Transverse colon (tissue), 4 donors: Measurements from ENCODE around the gene LY6G6C. TPM values are rescaled to one million over a fixed set of nuclear protein-coding genes. Genes with fewer than 3 reads are reported as not detected.
A peak's percentile ranks its signal among the peaks of the same experiment; 100 is the strongest.

Source experiments
- DNase-seq: peaks from one replicate; pipeline ENCODE4 v3.0.0-alpha.2; 2019
- H3K27ac ChIP-seq, 4 donors: fragments of 200-600 bp; sonication (generic); 2 replicates each; pipeline ENCODE4 v1.5.1; 2016 to 2018; ENCODE audit warnings: inconsistent platforms in 4 of 4
- H3K27me3 ChIP-seq: fragments of 200-600 bp; sonication (generic); 2 replicates; pipeline ENCODE4 v1.5.1; 2017; ENCODE audit warnings: inconsistent platforms
- H3K36me3 ChIP-seq, 4 donors: fragments of 200-600 bp; sonication (generic); 2 replicates each; pipeline ENCODE4 v1.5.1; 2017 to 2019; ENCODE audit warnings: inconsistent platforms in 4 of 4
- H3K4me1 ChIP-seq, 4 donors: fragments of 200-600 bp; sonication (generic); 2 replicates each; pipeline ENCODE4 v1.5.1; 2017 to 2020; ENCODE audit warnings: inconsistent platforms in 4 of 4
- H3K4me3 ChIP-seq, 4 donors: fragments of 200-600 bp; sonication (generic); 1 replicate in 1 of 4; 2 replicates in 3 of 4; pipeline versions ENCODE4 v1.5.1 to v1.6.1; 2017 to 2019; ENCODE audit warnings: inconsistent platforms in 4 of 4
- H3K9me3 ChIP-seq, 2 donors: fragments of 200-600 bp; sonication (generic); 2 replicates each; pipeline ENCODE4 v1.5.1; 2017 to 2019; ENCODE audit warnings: inconsistent platforms in 2 of 2
- CTCF ChIP-seq, 5 experiments: fragments of 200-600 bp in 3 of 5; fragments of 450-650 bp in 2 of 5; sonication (generic) in 3 of 5; IDR thresholded peaks; 1 replicate in 2 of 5; 2 replicates in 3 of 5; pipeline ENCODE4 v1.5.1; 2016 to 2017; ENCODE audit warnings: antibody characterized with exemption in 5 of 5, inconsistent platforms in 3 of 5, mild to moderate bottlenecking in 2 of 5, moderate library complexity in 1 of 5
- EP300 ChIP-seq: sonication (generic); formaldehyde crosslinking; IDR thresholded peaks from one replicate; pipeline ENCODE4 v1.6.1; 2017; ENCODE audit warnings: antibody characterized with exemption, low read depth
- POLR2A ChIP-seq: fragments of 450-650 bp; IDR thresholded peaks from one replicate; pipeline ENCODE4 v1.6.1; 2016; ENCODE audit warnings: antibody characterized with exemption, mild to moderate bottlenecking, moderate library complexity
- POLR2AphosphoS5 ChIP-seq, 3 donors: sonication (generic); formaldehyde crosslinking; IDR thresholded peaks; one replicate each; pipeline ENCODE4 v1.6.1; 2016; ENCODE audit warnings: antibody characterized with exemption in 3 of 3
- WGBS, 2 donors: methylation state at CpG; one replicate each; pipeline ENCODE4 v1.1.5; 2018; ENCODE audit warnings: low coverage in 1 of 2; 5-methylcytosine and 5-hydroxymethylcytosine counted together
- in situ Hi-C, 4 donors: fragments of 200-750 bp; cut with MboI; loops; one replicate each; pipeline versions ENCODE4 v1.15.0 to v1.15.1; 2017; ENCODE audit warnings: low sequenced_read_pairs in 3 of 4, low pct_ligation_motif_present in 1 of 4, low pct_unique_long_range_greater_than_20kb in 1 of 4
- intact Hi-C: fragments of 100-400 bp; cut with DNase I; formaldehyde crosslinking; loops from one replicate; pipeline ENCODE4 v1.15.1; 2023; ENCODE audit warnings: low total_unique reads
- total RNA-seq, 4 donors: library from RNA; depleted of rRNA; stranded (reverse); fragments of >200 nt; gene quantifications; one replicate each; pipeline ENCODE4 v1.1.0, GENCODE V29; 2016

The LY6G6C gene
- total RNA-seq, 4 donors from 2014 or later, result not detected

- Histone ChIP-seq H3K27me3 (no peaks in the 10 kb centered on the region), H3K9me3 (no peaks in the 10 kb centered on the region), H3K4me3 (no peak overlapping the region), H3K27ac (no peak overlapping the region), H3K4me1 (no peaks in the 10 kb centered on the region), H3K36me3 (peaks cover 0 to 55% (median 27%) of the 10 kb centered on the region in 4 donors)
- no peak for DNase-seq
- intact Hi-C loops, result no loop called here
- 94% methylated on average over 12 of the region's 12 CpGs; no CpG with 5 or more reads in 1 of the 2 donors for WGBS, 2 donors
- TF ChIP-seq POLR2A (no peak), POLR2AphosphoS5 (IDR thresholded peaks at IDR 0.05) (no peak), CTCF (IDR thresholded peaks at IDR 0.05) (no peak), EP300 (no peak)
- in situ Hi-C loops, result no loop called here
Measured at GRCh38 chr6:31691564-31692108, 29.9 kb downstream of the LY6G6C start.

DNA sequence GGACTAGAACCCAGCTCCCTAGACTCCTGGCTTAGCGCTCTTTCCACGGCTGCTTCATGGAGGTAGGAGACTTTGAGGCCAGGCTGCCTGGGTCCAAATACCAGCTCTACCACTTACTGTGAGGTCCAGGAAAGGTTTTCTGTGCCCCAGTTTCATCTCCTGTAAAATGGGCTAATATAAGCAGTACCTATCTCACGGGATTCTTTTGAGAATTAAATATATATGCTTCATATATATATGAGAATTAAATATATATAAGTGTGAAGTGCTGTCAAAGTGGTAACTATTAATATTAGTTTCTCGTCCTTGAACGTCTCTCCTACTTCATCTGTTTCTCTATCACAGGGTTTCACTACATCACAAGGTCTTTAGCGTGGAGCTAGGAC, 30.5 kb downstream of the LY6G6C start:
- Histone ChIP-seq H3K4me1 (no peaks in the 10 kb centered on the region), H3K36me3 (peaks cover 0 to 53% (median 26%) of the 10 kb centered on the region in 4 donors), H3K27me3 (no peaks in the 10 kb centered on the region), H3K9me3 (no peaks in the 10 kb centered on the region), H3K4me3 (no peak overlapping the region), H3K27ac (peak overlapping the region in 2 of 4 donors; percentile 48 to 53)
- in situ Hi-C loops, result no loop called here
- intact Hi-C loops, result no loop called here
- WGBS, 2 donors, result 82 to 90% methylated on average over 4 to 6 of the region's 6 CpGs
- no peak for DNase-seq
- TF ChIP-seq EP300 (no peak), CTCF (IDR thresholded peaks at IDR 0.05) (no peak), POLR2A (no peak), POLR2AphosphoS5 (IDR thresholded peaks at IDR 0.05) (no peak)

DNA sequence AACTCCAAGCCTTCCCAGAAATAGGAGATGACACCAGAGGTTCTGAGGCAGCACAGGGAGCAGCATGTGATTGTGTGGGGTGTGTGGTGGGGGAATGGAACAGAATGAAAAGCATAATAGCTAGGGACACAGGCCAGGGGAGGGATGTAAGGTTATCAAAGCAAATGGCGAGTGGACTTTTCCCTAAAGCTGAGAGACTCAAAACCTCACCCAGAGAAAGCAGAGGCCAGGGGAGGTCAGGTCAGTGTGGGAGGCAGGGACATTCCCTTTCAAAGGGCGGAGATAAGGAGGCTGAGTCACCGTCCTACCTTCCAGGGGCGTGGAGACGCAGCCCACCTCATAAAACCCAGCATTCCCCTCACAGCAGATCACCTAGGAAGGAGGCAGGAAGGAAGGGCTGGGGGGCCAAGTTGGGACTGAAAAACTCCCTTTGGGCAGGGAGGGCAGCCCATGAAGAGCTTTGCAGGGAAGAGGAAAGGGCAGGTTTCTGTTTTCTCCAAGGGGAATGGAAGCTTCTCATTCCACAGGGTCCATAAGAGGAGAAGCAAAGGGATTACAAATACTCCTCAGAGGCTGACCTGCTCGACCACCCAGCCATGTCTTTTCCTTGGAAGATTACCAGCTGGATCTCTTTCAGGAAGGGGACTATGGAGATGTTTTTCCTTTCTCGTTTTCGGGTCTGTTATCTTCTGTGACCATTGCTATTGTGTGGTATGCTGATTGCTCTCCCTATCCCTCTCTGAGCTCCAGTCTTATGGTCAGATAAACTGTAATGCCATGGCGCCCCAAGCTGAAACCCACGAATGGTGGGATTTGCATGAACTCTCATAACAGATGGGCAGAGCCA, 31.1 kb downstream of the LY6G6C start:
- Histone ChIP-seq H3K9me3 (no peaks in the 10 kb centered on the region), H3K4me1 (no peaks in the 10 kb centered on the region), H3K27ac (peak overlapping the region in 3 of 4 donors; percentile 43 to 53 (median 48)), H3K36me3 (peaks cover 0 to 47% (median 23%) of the 10 kb centered on the region in 4 donors), H3K27me3 (no peaks in the 10 kb centered on the region), H3K4me3 (no peak overlapping the region)
- 54 to 63% methylated on average over 3 to 10 of the region's 10 CpGs for WGBS, 2 donors
- in situ Hi-C loops, result no loop called here
- TF ChIP-seq CTCF (IDR thresholded peaks at IDR 0.05) (no peak), POLR2AphosphoS5 (IDR thresholded peaks at IDR 0.05) (no peak), POLR2A (no peak), EP300 (no peak)
- peak; percentile 44 for DNase-seq
- intact Hi-C loops, result no loop called here
